ENCODE data around the gene OTULIN.

Gene OTULIN

DNA sequence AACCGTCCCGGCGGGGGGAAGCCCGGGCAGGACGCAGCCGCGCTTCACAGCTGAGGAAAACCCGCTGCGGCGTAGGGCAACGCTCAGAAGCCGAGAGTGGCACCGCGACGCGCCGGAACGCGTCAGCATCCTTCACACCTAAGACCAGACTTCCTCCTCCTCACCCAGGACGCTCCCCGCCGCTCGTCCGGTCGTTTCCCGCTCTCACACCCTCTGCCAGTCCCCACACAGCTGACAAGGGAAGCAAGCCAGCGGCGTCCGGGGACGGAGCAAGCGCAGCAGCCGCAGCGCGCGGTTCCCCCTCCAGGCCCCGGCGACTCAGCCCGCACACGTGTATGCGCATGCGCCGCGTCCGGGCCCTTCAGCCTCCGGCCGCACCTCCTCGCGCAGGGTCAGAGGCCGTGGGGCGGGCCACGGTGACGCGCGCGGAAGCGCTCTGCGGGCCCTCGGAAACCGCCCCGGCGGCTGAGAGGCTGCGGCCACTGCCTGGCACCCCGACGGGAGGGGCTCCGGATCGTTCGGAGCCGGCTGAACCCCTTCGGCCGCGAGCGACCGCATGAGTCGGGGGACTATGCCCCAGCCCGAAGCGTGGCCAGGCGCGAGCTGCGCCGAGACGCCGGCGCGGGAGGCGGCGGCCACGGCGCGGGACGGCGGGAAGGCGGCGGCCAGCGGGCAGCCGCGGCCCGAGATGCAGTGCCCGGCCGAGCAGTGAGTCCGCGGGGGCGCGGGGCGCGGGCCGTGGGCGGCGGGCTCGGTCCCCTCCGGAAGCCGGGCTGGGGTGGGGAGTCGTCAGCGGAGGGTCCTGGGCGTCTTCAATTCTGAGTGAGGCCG is at the start of gene OTULIN:
OTULIN (plus strand) TSS at position 449 of the 831 bp plus-strand sequence; CDS start at position 557, 108 bp downstream.
- peak; percentile 88 for DNase-seq (ENCODE audit: low read depth)

- DNase-seq (ENCODE audit: low read depth) = no peak
Measured at GRCh38 chr5:14615365-14615764, 49.2 kb upstream of the OTULIN start.

- no peak for DNase-seq (ENCODE audit: low read depth)
Measured at GRCh38 chr5:14617441-14617840, 47.1 kb upstream of the OTULIN start.

DNA sequence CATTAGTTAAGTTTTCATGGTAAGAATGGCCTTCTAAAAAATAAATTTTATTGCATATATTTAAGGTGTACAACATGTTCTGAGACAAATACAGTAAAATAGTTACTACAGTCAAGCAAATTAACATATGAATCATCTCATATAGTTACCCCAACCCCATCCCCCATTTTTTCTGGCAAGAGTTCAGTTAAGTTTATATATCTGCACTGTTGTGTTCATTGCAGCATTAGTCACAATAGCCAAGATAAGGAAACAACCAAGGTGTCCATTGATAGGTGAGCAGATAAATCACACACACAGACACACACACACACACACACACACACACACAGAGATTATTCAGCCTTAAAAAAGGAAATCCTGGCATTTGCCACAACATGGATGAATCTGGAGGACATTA is 37.2 kb upstream of the OTULIN start:
- DNase-seq (ENCODE audit: low read depth) = no peak

GRCh38 chr5:14628346-14628745 is 36.2 kb upstream of the OTULIN start:
- peak; percentile 21 for DNase-seq (ENCODE audit: low read depth)

- DNase-seq (ENCODE audit: low read depth) = no peak
Measured at GRCh38 chr5:14630671-14631070, 33.8 kb upstream of the OTULIN start.

DNA sequence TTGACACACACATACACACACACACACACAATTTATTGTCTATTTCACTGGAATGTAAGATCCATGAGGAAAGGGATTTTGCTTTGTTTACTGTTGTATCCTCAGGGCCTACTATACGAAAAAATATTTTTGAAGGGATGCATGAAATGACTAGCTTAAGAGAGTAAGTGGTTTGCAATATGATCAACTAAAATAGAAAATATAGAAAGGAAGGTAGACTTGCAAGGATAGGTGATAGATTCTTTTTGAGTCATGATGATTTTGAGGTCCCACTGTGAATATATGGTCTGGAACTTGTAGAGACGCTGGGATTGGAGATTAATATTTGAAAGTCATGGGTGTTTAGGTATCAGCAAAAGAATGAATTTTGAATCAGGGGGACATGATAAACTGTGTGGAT is 28.9 kb upstream of the OTULIN start:
- no peak for DNase-seq (ENCODE audit: low read depth)

DNA sequence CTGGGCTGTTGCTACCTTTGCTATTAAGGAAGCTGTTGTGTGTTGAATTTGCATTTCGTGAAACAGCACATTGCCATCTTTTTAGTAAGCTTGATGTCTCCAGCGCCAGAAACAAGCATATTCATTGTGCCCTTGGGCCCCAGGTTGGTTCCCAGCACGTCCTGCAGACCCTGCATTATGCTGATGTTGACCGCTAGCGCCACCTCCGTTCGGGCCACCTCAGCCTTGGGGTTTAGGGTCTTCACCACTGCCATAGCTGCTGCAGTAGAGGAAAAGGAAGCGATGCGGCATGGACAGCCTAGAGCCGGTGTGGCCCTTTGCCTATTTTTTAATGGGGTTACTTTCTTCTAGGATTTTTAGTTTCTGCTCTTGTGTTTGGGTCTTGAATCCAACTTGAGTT is 23.8 kb upstream of the OTULIN start:
- no peak for DNase-seq (ENCODE audit: low read depth)

DNA sequence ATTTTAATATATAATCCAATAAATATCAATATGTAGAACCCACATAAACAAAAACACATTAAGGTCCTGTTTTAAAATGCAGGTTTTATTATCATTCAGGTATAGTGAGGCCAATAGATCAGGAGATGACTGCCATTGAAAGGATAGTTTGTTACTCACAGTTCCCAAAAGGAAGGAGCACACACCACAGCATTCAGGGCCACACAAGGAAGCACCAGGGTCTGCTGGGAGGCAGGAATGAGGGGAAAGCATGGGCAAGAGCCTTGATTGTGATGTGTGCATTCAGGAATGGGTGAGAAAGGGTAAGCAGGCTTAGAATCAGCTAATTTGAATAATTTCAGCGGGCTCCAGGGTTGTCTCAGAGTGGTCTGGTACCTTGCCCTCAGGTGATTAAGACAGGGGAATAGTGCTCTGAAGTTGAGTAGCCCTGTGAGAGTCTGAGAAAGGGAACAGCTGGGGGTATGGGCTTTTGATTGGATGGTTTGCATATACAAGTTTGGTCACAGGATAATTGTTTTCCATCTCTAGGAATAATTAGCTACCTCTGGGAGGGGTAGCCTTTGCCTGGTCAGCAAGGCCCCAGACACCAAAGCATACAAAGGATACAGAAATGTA is 19.8 kb upstream of the OTULIN start:
- DNase-seq (ENCODE audit: low read depth) = no peak

- no peak for DNase-seq (ENCODE audit: low read depth)
Measured at GRCh38 chr5:14650052-14650451, 14.5 kb upstream of the OTULIN start.

DNA sequence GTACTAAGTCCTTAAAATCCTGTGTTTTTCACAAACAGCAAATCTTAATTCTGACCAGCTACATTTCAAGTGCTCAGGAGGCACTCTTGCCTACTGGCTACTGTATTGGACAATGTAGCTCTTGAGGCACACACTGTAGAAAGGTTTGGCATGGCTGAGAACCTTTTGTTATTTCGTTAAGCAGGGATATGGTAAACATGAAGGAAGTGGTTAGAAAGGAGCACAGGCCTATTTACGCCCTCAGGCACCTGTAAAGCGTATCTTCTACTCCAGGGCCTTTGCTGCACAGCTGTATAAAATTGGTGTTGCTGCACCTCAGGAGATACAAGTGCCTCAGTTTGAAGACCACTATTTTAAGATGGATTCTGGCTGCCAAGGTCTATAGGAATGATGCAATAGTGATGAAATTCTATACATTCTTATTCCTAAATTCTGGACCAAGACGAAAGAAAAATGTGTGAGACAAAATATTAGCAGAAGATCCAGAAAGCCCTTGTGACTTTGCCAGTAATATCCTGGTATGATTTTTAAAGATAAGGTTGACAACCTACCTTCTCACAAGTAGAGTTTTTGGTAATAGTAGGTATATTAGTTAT is 9.3 kb upstream of the OTULIN start:
- DNase-seq (ENCODE audit: low read depth) = no peak

GRCh38 chr5:14656898-14657297 is 7.6 kb upstream of the OTULIN start:
- DNase-seq (ENCODE audit: low read depth) = no peak

- no peak for DNase-seq (ENCODE audit: low read depth)
Measured at GRCh38 chr5:14659821-14660607, 4.5 kb upstream of the OTULIN start.

GRCh38 chr5:14660833-14661232 is 3.7 kb upstream of the OTULIN start:
- no peak for DNase-seq (ENCODE audit: low read depth)

DNA sequence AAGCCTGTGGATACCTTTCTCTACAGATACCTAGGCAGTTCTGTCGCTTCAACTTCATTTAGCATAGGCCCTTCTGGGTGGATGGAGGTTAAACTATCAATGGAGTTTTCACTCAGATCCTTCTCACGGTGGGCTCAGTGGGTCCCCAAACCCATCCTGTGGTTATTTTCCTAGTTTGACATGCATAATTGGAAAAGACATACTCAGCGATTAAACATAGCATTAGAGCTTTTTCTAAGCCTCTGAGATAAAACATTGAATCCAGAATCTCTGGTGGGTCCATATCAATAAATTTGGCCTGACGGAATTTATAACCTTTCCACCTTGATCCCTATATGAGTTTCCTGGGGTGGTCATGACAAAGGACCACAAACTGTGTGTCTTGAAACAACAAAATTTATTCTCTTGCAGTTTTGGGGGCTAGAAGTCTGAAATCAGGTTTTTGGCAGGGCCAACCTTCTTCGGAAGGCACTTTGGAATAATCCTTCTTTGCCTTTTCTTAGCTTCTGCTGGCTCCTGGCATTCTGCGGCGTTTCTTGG is 1.7 kb upstream of the OTULIN start:
- no peak for DNase-seq (ENCODE audit: low read depth)

- DNase-seq (ENCODE audit: low read depth) = no peak
Measured at GRCh38 chr5:14663734-14664269, 716 bp upstream of the OTULIN start.

GRCh38 chr5:14665101-14665822 is 744 bp downstream of the OTULIN start:
- DNase-seq (ENCODE audit: low read depth) = no peak

DNA sequence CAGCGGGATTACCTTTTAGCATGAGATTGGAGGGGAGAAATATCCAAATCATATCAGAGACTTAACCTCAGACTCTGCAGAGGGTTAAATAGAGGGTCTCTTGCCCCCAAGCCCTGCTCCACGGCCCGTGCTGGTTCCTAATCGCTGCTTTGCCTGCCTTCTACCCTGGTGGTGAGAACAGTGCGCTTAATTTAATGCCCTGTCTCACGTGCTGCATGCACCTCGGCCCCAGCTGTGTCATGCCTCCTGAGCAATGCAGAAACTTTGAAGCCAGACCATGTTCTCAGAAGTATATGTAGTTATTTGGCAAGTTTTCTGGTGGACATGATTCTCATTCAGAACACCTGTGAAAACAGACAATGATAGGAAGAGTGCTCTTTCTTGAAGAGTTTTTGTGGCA is 1.4 kb downstream of the OTULIN start:
- DNase-seq (ENCODE audit: low read depth) = peak; percentile 52

DNA sequence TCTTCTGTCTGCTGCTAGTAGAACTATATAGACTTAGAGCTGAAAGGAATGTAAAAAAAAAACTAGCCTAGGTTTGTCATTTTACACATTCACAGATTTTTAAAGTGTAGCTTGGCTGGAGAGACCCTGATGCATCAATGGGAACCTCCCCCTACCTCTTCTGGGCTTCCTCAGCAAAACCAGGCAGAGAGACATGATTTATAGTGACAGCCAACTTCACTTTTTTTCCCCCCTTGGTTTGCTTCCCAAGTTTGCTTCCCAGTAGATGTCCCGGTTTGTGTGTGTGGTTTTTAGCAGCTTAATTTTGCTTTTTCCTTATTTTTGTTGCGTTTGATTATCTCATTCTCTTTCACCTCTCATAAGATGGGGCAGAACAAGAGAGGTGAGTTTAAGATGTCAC is 1.8 kb downstream of the OTULIN start:
- DNase-seq (ENCODE audit: low read depth) = no peak

DNA sequence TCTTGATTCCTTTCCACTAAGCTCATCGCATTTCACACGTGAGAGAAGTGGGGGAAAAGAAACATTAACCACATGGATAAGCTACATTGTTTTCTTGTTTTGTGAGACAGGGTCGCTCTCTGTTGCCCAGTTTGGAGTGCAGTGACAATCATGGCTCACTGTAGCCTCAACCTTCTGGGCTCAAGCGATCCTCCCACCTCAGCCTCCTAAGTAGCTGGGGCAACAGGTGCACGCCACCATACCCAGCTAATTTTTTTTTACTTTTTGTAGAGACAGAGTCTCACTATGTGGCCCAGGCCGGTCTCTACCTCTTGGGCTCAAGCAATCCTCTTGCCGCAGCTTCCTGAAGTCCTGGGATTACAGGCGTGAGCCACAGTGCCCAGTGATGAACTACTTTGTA is 2.8 kb downstream of the OTULIN start:
- DNase-seq (ENCODE audit: low read depth) = no peak

- no peak for DNase-seq (ENCODE audit: low read depth)
Measured at GRCh38 chr5:14667770-14668169, 3.3 kb downstream of the OTULIN start.

Data from activated T-cell treated with anti-CD3 and anti-CD28 coated beads for 48 hours (primary cell).